GM12865 (cell line): ENCODE results near the gene KIAA1328.
"Not testable (repeated sequence)": the region's sequence is repeated elsewhere in the genome, so short reads cannot be mapped to it uniquely, and the experiment has no call there.

Source experiments
- DNase-seq: peaks from one replicate; pipeline ENCODE4 v3.0.0; 2010; ENCODE audit warnings: low read depth
- H3K4me3 ChIP-seq: 2 replicates; pipeline ENCODE4 v1.5.1; 2011; ENCODE audit warnings: mild to moderate bottlenecking, low read depth, low read length, control low read depth
- CTCF ChIP-seq: IDR thresholded peaks from 2 replicates; pipeline ENCODE4 v1.5.1; 2011; ENCODE audit warnings: low read length, control low read depth, low read depth, inconsistent platforms; ENCODE audit not compliant: insufficient read depth; ENCODE audit errors: missing control alignments

KIAA1328 gene

GRCh38 chr18:36812678-36813077 lies 16.2 kb upstream of the KIAA1328 start:
- no peak overlapping the region for H3K4me3 ChIP-seq
- no peak for TF ChIP-seq CTCF
- DNase-seq: no peak

- H3K4me3 ChIP-seq: no peak overlapping the region
- no peak for DNase-seq
- TF ChIP-seq CTCF: no peak
Observed at GRCh38 chr18:36813101-36813775, 15.7 kb upstream of the KIAA1328 start.

GRCh38 chr18:36813824-36814223 lies 15.1 kb upstream of the KIAA1328 start:
- no peak overlapping the region for H3K4me3 ChIP-seq
- TF ChIP-seq CTCF: no peak
- no peak for DNase-seq

GRCh38 chr18:36814994-36815393 lies 13.9 kb upstream of the KIAA1328 start:
- DNase-seq: no peak
- no peak overlapping the region for H3K4me3 ChIP-seq
- TF ChIP-seq CTCF: no peak

- not testable (repeated sequence) for H3K4me3 ChIP-seq, DNase-seq
Observed at GRCh38 chr18:36816096-36816495, 12.8 kb upstream of the KIAA1328 start.

GRCh38 chr18:36817039-36817438 lies 11.9 kb upstream of the KIAA1328 start:
- DNase-seq: no peak
- no peak overlapping the region for H3K4me3 ChIP-seq
- TF ChIP-seq CTCF: no peak

- no peak for DNase-seq
- H3K4me3 ChIP-seq: no peak overlapping the region
- TF ChIP-seq CTCF: no peak
Observed at GRCh38 chr18:36818652-36819051, 10.3 kb upstream of the KIAA1328 start.
